GM12864 (cell line): Measurements from ENCODE around the gene TTC34.

Experiments used
- DNase-seq: peaks from one replicate; pipeline ENCODE4 v3.0.0-alpha.2; 2011; ENCODE audit warnings: low read depth
- H3K4me3 ChIP-seq: 2 replicates; pipeline ENCODE4 v1.5.1; 2011; ENCODE audit warnings: mild to moderate bottlenecking, low read depth, low read length, control low read depth
- TF ChIP-seq, protein P1 (sequence below): IDR thresholded peaks from 2 replicates; pipeline ENCODE4 v1.5.1; 2011; ENCODE audit warnings: low read depth, mild to moderate bottlenecking, moderate library complexity, low read length, control low read depth, inconsistent platforms; ENCODE audit errors: missing control alignments

Gene TTC34

DNA sequence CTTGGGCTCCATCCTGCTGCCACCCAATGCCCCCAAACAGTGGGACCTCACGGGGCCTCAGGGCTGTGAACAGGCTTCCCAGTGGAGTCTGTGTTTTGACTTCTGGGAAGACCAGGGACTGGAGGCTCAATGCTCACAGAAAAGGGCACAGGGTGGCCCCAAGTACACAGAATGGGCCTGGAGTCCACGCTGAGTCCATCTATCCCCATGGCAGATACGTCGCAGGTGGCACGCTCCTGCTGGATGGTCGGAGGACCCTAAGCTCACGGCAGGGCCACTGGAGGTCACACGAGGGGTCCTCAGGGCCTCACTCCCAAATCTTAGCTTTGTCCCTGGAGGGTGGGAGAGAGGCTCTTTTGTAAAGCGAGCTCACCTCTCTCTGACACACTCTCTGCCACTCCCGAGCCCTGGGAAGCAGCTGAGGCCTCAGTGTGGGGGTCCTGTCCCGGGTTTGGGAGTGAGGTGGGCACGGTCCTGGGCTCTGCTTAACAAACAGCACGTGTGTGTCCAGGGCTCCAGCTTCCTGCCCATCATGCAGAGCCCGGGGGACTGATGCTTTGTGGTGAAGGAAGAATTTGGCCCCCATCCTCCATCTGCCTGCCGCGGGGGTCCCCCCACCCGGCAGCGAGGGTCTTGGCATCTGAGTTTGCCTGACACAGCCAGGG is 27.2 kb upstream of the TTC34 start:
- no peak overlapping the region for H3K4me3 ChIP-seq
- DNase-seq: no peak
- TF ChIP-seq, protein P1, sequence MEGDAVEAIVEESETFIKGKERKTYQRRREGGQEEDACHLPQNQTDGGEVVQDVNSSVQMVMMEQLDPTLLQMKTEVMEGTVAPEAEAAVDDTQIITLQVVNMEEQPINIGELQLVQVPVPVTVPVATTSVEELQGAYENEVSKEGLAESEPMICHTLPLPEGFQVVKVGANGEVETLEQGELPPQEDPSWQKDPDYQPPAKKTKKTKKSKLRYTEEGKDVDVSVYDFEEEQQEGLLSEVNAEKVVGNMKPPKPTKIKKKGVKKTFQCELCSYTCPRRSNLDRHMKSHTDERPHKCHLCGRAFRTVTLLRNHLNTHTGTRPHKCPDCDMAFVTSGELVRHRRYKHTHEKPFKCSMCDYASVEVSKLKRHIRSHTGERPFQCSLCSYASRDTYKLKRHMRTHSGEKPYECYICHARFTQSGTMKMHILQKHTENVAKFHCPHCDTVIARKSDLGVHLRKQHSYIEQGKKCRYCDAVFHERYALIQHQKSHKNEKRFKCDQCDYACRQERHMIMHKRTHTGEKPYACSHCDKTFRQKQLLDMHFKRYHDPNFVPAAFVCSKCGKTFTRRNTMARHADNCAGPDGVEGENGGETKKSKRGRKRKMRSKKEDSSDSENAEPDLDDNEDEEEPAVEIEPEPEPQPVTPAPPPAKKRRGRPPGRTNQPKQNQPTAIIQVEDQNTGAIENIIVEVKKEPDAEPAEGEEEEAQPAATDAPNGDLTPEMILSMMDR: no peak

DNA sequence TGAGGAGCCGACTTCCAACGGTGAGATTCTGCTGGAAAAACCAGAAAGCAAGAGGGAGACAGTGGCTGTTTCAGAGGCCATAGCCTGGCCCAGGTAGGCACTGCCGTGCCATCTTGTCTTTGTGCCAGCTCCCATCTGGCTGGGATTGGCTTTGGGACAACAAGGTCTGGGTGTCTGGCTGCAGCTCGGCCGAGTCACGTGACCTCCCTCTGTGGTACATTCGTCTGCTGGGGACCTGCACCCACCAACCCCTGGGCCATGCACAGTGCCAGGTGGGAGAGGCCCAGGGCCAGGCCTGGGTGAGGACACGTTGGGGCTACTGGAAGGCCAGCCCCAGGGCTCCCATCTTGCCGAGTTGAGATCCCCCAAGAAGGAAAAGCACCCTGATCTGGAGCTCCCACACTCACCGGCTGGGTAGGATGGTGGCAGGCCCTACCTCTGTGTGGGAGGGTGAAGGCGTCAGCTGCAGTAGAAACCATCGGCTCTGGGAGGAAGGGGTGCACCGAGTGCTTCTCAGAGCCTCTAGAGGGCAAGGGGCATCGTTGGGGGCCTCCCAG is 25.3 kb upstream of the TTC34 start:
- H3K4me3 ChIP-seq: no peak overlapping the region
- TF ChIP-seq, protein P1: no peak
- no peak for DNase-seq

DNA sequence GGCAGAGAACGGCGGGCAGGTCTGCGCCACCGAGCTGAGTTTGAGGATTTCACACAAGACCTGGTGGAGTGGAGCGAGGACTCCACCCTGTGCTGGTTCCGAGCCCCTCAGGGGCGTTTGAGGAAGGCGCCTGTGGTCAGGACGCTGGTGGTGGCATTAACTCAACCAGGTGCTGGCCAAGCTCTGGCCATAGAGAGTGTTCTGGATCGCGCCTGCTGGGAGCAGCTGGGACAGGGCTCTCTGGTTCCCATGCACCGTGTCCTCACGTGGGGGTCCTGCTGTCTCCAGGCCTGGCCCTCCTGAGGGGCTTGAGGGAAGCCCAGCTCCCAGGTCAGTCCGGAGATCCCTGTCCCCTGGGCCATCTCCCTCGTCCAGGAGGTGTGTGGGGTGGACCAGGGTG is 24.8 kb upstream of the TTC34 start:
- no peak overlapping the region for H3K4me3 ChIP-seq
- no peak for DNase-seq
- TF ChIP-seq, protein P1: no peak

DNA sequence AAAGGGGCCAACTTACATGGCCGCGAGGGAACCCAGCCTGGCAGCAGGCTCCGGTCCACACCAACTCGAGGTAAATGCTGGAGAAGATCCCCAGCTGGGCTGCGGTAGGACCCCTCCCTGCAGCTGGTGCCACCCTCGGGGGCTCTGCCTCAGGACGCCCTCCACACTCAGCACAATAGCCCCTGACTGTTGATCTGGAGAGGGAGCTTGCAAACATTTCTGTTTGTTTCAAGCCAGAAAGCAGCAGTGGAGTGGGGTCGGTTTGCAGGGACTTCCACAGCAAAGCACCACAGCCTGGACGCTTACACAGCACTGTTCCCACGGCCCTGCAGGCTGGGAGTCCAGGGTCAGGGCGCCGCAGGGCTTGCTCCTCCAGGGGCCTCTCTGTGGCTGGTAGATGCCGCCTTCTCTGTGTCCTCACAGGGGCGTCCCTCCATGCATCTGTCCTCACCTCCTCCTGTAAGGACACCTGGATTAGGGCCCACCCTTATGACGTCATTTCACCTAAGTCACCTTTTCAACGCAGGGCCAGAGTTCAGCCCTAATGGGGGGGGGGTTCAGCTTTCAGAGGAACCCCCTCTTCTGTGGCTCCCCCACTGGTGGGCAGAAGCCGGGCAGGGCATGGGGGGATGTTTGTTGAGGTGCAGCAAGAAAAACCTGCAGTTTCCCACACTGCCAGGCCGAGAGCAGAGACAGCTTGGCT is 24.1 kb upstream of the TTC34 start:
- no peak for DNase-seq
- TF ChIP-seq, protein P1: no peak

DNA sequence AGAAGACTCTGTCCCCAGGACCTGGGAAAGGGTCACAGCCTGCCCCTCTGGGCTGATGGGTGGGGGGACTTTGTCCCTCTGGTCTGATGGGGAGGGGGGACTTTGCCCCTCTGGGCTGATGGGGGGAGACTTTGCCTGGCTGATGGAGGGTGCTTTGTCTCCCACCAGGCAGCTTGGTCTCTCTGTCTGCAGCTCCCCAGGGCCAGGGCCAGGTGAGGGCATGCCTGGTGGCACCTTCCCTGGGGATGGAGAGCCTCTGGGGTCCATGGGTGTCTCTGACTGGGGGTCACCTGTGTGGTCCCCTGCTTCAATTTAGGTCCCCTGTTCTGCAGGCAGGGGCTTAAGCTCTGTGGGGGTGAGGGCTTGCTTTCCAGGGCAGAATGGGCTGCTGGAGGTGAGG is 23.5 kb upstream of the TTC34 start:
- TF ChIP-seq, protein P1: no peak
- DNase-seq: no peak
- no peak overlapping the region for H3K4me3 ChIP-seq

More for the DNA sequence above, 24.1 kb upstream of the TTC34 start:
- H3K4me3 ChIP-seq: no peak overlapping the region

DNA sequence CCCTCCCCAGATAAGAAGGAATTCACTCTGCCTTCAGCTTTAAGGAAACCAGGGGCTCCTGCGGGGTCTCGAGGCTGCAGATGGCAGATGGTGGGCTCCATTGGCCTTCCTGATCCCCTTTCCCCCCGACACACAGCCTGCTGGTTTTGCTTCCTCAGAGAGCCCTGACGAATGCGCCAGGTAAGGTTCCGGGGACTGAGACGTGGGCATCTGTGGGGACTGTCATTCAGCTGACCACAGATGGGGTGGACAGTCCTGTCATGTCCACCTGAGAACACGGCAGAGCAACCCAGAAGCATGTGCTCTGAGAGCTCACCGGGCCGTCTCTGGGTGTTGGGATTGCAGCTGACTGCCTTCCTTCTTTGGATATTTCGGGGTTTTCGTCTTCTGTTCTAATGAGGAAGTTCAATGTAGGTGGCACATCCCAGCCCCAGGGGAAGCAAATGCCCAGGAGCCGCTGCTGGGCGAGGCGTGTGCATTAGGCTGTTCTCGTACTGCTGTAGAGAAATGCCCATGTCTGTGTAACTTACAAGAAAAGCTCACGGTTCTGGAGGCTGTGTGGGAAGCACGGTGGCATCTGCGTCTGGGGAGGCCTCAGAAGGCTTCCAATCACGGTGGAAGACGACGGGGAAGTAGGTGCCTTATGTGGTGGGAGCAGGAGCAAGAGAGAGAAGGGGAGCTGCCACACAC is 22.6 kb upstream of the TTC34 start:
- no peak overlapping the region for H3K4me3 ChIP-seq
- TF ChIP-seq, protein P1: no peak
- DNase-seq: no peak
